SK-N-SH (cell line): ENCODE measurements around the gene GRIP2. TPM values are rescaled to one million over a fixed set of nuclear protein-coding genes. Genes with fewer than 3 reads are reported as not detected.

ENCODE experiments used
- CTCF ChIA-PET: fragments of 300-600, 350-600 bp; formaldehyde crosslinking; extraction: SDS; loops from one replicate; lab custom pipeline; 2021; lab: Yijun Ruan, JAX
- POLR2A ChIA-PET: fragments of 350-600 bp; sonication (Branson Sonifier 250); formaldehyde crosslinking; extraction: SDS; loops from one replicate; lab custom pipeline; 2020; ENCODE audit warnings: antibody characterized with exemption, inconsistent platforms; lab: Yijun Ruan, JAX
- DNase-seq: peaks from one replicate; pipeline ENCODE4 v3.0.0; 2012
- H2AFZ ChIP-seq: fragments of 200-600 bp; sonication (generic); 2 replicates; pipeline ENCODE4 v1.8.1; 2016; ENCODE audit warnings: antibody characterized with exemption, mild to moderate bottlenecking, low read depth
- H3F3A ChIP-seq: fragments of 200-600 bp; sonication (generic); replicated peaks from 2 replicates; pipeline ENCODE3; 2016; ENCODE audit warnings: antibody characterized with exemption, mild to moderate bottlenecking; ENCODE audit not compliant: insufficient read depth
- H3K27ac ChIP-seq, 2 experiments: fragments of 200-500 bp in 1 of 2; fragments of 200-600 bp in 1 of 2; sonication (Bioruptor generic) in 1 of 2; sonication (generic), shearing (Covaris generic) in 1 of 2; 2 replicates each; pipeline versions ENCODE4 v1.5.1 to v1.6.1; 2014 to 2016; ENCODE audit warnings: low read depth in 2 of 2, inconsistent platforms in 1 of 2, low read length in 1 of 2, mild to moderate bottlenecking in 1 of 2, mixed read lengths in 1 of 2
- H3K27me3 ChIP-seq: fragments of 200-600 bp; sonication (generic), shearing (Covaris generic); 2 replicates; pipeline ENCODE4 v1.6.1; 2016; ENCODE audit warnings: mixed run types; ENCODE audit not compliant: insufficient read depth
- H3K36me3 ChIP-seq, 2 experiments: fragments of 200-500 bp in 1 of 2; fragments of 200-600 bp in 1 of 2; sonication (Bioruptor generic) in 1 of 2; sonication (generic) in 1 of 2; replicated peaks in 1 of 2; 2 replicates each; pipeline versions ENCODE3 to v1.5.1; 2014 to 2016; ENCODE audit warnings: low read length in 1 of 2, mild to moderate bottlenecking in 1 of 2; ENCODE audit not compliant: insufficient read depth in 2 of 2, control insufficient read depth in 1 of 2
- H3K4me1 ChIP-seq, 2 experiments: fragments of 200-500 bp in 1 of 2; fragments of 200-600 bp in 1 of 2; sonication (Bioruptor generic) in 1 of 2; sonication (generic), shearing (Covaris generic) in 1 of 2; 2 replicates each; pipeline versions ENCODE4 v1.5.1 to v1.6.1; 2014 to 2016; ENCODE audit warnings: low read depth in 1 of 2, low read length in 1 of 2, mixed run types in 1 of 2; ENCODE audit not compliant: insufficient read depth in 2 of 2, control insufficient read depth in 1 of 2
- H3K4me2 ChIP-seq: fragments of 200-600 bp; sonication (generic), shearing (Covaris generic); 2 replicates; pipeline ENCODE4 v1.6.1; 2017; ENCODE audit warnings: mixed run types
- H3K4me3 ChIP-seq, 2 experiments: fragments of 200-500 bp in 1 of 2; fragments of 200-600 bp in 1 of 2; sonication (Bioruptor generic) in 1 of 2; sonication (generic), shearing (Covaris generic) in 1 of 2; 2 replicates each; pipeline versions ENCODE4 v1.5.1 to v1.8.1; 2014 to 2016; ENCODE audit warnings: low read depth in 2 of 2, inconsistent platforms in 1 of 2, low read length in 1 of 2, mild to moderate bottlenecking in 1 of 2, mixed read lengths in 1 of 2, moderate library complexity in 1 of 2
- H3K79me2 ChIP-seq: fragments of 200-600 bp; sonication (generic); 2 replicates; pipeline ENCODE4 v1.8.1; 2017; ENCODE audit warnings: mild to moderate bottlenecking; ENCODE audit not compliant: insufficient read depth
- H3K9ac ChIP-seq: fragments of 200-600 bp; sonication (generic); 2 replicates; pipeline ENCODE4 v1.6.1; 2017; ENCODE audit warnings: mixed run types
- H3K9me2 ChIP-seq: fragments of 200-600 bp; sonication (generic); 2 replicates; pipeline ENCODE4 v1.6.1; 2017; ENCODE audit warnings: mixed run types
- H3K9me3 ChIP-seq: fragments of 200-600 bp; sonication (generic); 2 replicates; pipeline ENCODE4 v1.6.1; 2017; ENCODE audit warnings: mixed run types, mild to moderate bottlenecking, moderate library complexity
- H4K20me1 ChIP-seq: fragments of 200-600 bp; sonication (generic); 2 replicates; pipeline ENCODE4 v1.6.1; 2017; ENCODE audit warnings: mild to moderate bottlenecking, mixed run types; ENCODE audit not compliant: insufficient read depth
- CTCF ChIP-seq: fragments of 200-600 bp; sonication (generic); IDR thresholded peaks from 2 replicates; pipeline ENCODE4 v1.6.1; 2017; ENCODE audit warnings: antibody characterized with exemption, mild to moderate bottlenecking, moderate library complexity
- EP300 ChIP-seq, 2 experiments: IDR thresholded peaks; 2 replicates each; pipeline versions ENCODE4 v1.4.0 to v1.6.1; 2012; ENCODE audit warnings: borderline replicate concordance in 1 of 2, low read depth in 1 of 2, low read length in 1 of 2
- EZH2phosphoT487 ChIP-seq: fragments of 200-600 bp; sonication (generic); IDR thresholded peaks from 2 replicates; pipeline ENCODE4 v1.6.1; 2017; ENCODE audit warnings: low read depth, mixed run types, mild to moderate bottlenecking, antibody characterized with exemption, moderate library complexity, borderline replicate concordance
- FOXJ3 ChIP-seq: sonication (generic); formaldehyde crosslinking; IDR thresholded peaks from 2 replicates; pipeline ENCODE4 v1.5.1; 2020; ENCODE audit warnings: mild to moderate bottlenecking, missing genetic modification reagents
- IRF3 ChIP-seq: fragments of 150-350 bp; IDR thresholded peaks from 2 replicates; pipeline ENCODE4 v1.6.1; 2016; ENCODE audit warnings: mild to moderate bottlenecking, low read depth, low read length
- JUND ChIP-seq: IDR thresholded peaks from 2 replicates; pipeline ENCODE4 v1.4.0; 2012
- MAX ChIP-seq: IDR thresholded peaks from 2 replicates; pipeline ENCODE4 v1.4.0; 2012; ENCODE audit warnings: low read depth
- MXI1 ChIP-seq: IDR thresholded peaks from 2 replicates; pipeline ENCODE4 v1.6.1; 2012; ENCODE audit warnings: mild to moderate bottlenecking, low read depth, low read length, improper control_type of control experiment
- NFIC ChIP-seq: IDR thresholded peaks from 2 replicates; pipeline ENCODE4 v1.4.0; 2012; ENCODE audit warnings: borderline replicate concordance
- NRF1 ChIP-seq: IDR thresholded peaks from 2 replicates; pipeline ENCODE4 v1.6.1; 2012; ENCODE audit warnings: low read depth, mild to moderate bottlenecking, low read length
- PBX3 ChIP-seq: IDR thresholded peaks from 2 replicates; pipeline ENCODE4; 2012
- RAD21 ChIP-seq: IDR thresholded peaks from 2 replicates; pipeline ENCODE4 v1.6.1; 2012; ENCODE audit warnings: mild to moderate bottlenecking, low read length
- REST ChIP-seq: IDR thresholded peaks from 2 replicates; pipeline ENCODE4 v1.6.1; 2012; ENCODE audit warnings: mild to moderate bottlenecking, low read depth, low read length, moderate library complexity
- SMC3 ChIP-seq: IDR thresholded peaks from 2 replicates; pipeline ENCODE4 v1.6.1; 2012; ENCODE audit warnings: low read depth, low read length, improper control_type of control experiment
- TAF1 ChIP-seq: IDR thresholded peaks from 2 replicates; pipeline ENCODE4 v1.6.1; 2012; ENCODE audit warnings: low read depth, mild to moderate bottlenecking, low read length, moderate library complexity, borderline replicate concordance
- TEAD4 ChIP-seq: IDR thresholded peaks from 2 replicates; pipeline ENCODE4 v1.4.0; 2012; ENCODE audit warnings: mild to moderate bottlenecking, borderline replicate concordance; ENCODE audit not compliant: insufficient read depth
- USF1 ChIP-seq: IDR thresholded peaks from 2 replicates; pipeline ENCODE4 v1.4.0; 2012; ENCODE audit warnings: low read depth, borderline replicate concordance
- YY1 ChIP-seq: IDR thresholded peaks from 2 replicates; pipeline ENCODE4 v1.4.0; 2012; ENCODE audit warnings: low read depth, mild to moderate bottlenecking
- ZBTB33 ChIP-seq: IDR thresholded peaks from 2 replicates; pipeline ENCODE4 v1.4.0; 2012; ENCODE audit warnings: low read depth, borderline replicate concordance
- WGBS: methylation state at CpG from one replicate; pipeline ENCODE4 v1.1.6; 2017; ENCODE audit warnings: low lambda C conversion rate; 5-methylcytosine and 5-hydroxymethylcytosine counted together
- polyA plus RNA-seq, 3 experiments: library from polyadenylated mRNA; depleted of rRNA; stranded (reverse); fragments of >200 nt; gene quantifications; 2 replicates each; pipeline ENCODE4 v1.2.3, GENCODE V29; 2012

The GRIP2 gene
- polyA plus RNA-seq, 1 of the 3 experiments (the other 2 are of a cell fraction) = 0.15 TPM

GRCh38 chr3:14455571-14456317, 84.4 kb downstream of the GRIP2 start:
- no peaks in the 10 kb centered on the region for H3K27me3 ChIP-seq
- ChIA-PET POLR2A (no interaction called here), CTCF (interaction anchor here (0.8 to 8.0 kb wide), 8 partner anchors 9 to 252 kb away, joined by 3 to 51 read pairs (median 4); no protein-coding TSS in a partner anchor)
- no peak overlapping the region for H3K4me3 ChIP-seq
- peaks cover 18 to 24% of the 10 kb centered on the region in 2 experiments for H3K4me1 ChIP-seq
- no peaks in the 10 kb centered on the region for H3K79me2 ChIP-seq
- no peaks in the 10 kb centered on the region; the same call in 1 of the 2 replicates for H4K20me1 ChIP-seq
- TF ChIP-seq REST = no peak
- TF ChIP-seq PBX3 = no peak
- no peak for TF ChIP-seq EZH2phosphoT487
- no peak for TF ChIP-seq YY1
- TF ChIP-seq MXI1 = no peak
- TF ChIP-seq RAD21 = no peak
- TF ChIP-seq TEAD4 = no peak
- TF ChIP-seq NRF1 = no peak
- TF ChIP-seq SMC3 = no peak
- no peak for TF ChIP-seq IRF3
- no peak for TF ChIP-seq MAX
- no peak for TF ChIP-seq FOXJ3 (CRISPR knock-in tag)
- TF ChIP-seq TAF1 = no peak
- no peak for TF ChIP-seq EP300 (IDR thresholded peaks at IDR 0.05; ENCODE audit: borderline replicate concordance in 1 of 2, low read depth in 1 of 2, low read length in 1 of 2)
- no peak for TF ChIP-seq USF1
- no peak for TF ChIP-seq CTCF
- no peak for TF ChIP-seq ZBTB33
- no peak for TF ChIP-seq NFIC
- no peak for TF ChIP-seq JUND
- no peak for DNase-seq
- H3K9ac ChIP-seq = no peak overlapping the region
- H3K9me3 ChIP-seq = no peaks in the 10 kb centered on the region
- H2AFZ ChIP-seq = no peak overlapping the region
- no peaks in the 10 kb centered on the region for H3K9me2 ChIP-seq
- peaks cover 33% of the 10 kb centered on the region for H3F3A ChIP-seq
- H3K27ac ChIP-seq = no peak overlapping the region
- H3K36me3 ChIP-seq = peaks cover 10 to 17% of the 10 kb centered on the region in 2 experiments
- H3K4me2 ChIP-seq = no peak overlapping the region
- WGBS = 100% methylated on average over 2 of the region's 6 CpGs
